ENCODE results near the gene SLC35E1.

The SLC35E1 gene

DNA sequence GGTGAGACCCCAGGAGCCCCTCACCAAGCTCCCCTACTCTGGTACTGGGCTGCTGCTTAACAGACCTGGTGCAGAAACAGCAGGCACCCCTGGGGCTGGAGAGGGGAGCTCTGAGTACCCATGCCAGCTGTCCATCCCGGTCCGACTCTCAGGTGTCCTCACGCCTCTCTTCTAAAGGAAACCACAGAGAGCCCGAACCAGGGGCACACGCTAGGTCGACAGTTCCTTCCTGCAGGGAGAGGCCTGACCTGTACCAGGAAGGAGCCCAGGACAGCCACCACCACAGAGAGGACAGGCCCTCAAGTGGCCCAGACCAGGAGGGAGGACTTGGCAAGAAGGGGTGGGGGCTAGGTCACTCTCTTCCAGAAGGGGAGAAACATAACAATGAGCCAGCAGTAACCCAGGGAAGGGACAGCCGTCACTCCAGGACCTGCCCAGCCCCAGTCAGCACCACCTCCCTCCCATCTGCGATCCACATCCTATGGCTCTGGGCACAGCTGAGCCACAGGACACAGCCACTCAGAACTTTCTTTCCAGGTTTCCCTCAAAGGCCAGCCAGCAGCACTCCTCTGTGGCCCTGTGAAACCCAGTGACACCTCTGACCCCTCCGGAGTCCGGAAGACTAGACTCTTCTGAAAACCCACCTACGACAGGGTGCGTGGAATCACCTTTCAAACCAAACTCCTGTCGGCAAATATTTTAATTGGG lies 13.0 kb upstream of the SLC35E1 start:
- in situ Hi-C loops (cut with MboI; ENCODE audit: low pct_unique_long_range_greater_than_20kb, low sequenced_read_pairs), result no loop called here
- no peak for DNase-seq

- DNase-seq, result peak; percentile 83
- in situ Hi-C loops (cut with MboI; ENCODE audit: low pct_unique_long_range_greater_than_20kb, low sequenced_read_pairs), result no loop called here
These were observed 12.3 kb upstream of the SLC35E1 start for GRCh38 chr19:16584248-16585093.

DNA sequence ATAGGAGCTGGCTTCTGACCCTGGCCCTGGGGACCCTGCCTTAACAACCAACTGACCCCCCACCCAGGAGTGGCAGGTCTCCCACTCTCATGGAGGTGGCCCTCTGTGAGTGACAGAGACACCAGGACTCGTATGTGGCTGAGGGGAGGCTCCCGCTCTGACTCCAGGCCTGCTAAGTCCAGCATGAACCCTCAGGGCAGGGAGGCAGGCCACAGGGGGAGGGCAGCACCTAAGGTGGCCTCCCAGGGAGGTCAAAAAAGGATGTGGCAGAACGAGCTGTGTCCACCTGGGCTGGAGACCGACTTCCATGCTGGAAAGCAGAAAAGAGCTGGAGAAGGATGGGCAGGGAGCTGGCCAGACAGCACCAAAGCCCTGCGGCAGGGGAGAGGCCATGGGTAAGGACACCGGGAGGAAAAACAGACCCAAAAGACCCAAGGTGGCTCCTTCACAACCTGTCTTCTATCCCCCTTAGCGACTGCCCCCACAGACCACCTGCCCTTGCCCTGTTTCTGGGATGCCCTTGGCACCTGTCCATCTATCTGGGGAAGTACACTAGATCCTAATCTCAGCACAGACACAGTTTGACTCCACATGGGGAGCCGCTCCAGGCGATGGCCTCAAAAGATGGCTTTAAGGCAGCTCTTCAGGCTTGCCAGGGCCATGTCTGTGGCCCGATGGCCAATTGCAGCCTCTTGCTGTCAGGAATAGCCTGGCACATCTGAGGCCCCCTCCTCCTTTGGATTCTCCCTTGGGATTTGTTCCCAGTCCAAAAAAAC lies 10.5 kb upstream of the SLC35E1 start:
- in situ Hi-C loops (cut with MboI; ENCODE audit: low pct_unique_long_range_greater_than_20kb, low sequenced_read_pairs), result no loop called here
- no peak for DNase-seq

- no peak for DNase-seq
- in situ Hi-C loops (cut with MboI; ENCODE audit: low pct_unique_long_range_greater_than_20kb, low sequenced_read_pairs), result no loop called here
These were observed 9.7 kb upstream of the SLC35E1 start for GRCh38 chr19:16581971-16582343.

DNA sequence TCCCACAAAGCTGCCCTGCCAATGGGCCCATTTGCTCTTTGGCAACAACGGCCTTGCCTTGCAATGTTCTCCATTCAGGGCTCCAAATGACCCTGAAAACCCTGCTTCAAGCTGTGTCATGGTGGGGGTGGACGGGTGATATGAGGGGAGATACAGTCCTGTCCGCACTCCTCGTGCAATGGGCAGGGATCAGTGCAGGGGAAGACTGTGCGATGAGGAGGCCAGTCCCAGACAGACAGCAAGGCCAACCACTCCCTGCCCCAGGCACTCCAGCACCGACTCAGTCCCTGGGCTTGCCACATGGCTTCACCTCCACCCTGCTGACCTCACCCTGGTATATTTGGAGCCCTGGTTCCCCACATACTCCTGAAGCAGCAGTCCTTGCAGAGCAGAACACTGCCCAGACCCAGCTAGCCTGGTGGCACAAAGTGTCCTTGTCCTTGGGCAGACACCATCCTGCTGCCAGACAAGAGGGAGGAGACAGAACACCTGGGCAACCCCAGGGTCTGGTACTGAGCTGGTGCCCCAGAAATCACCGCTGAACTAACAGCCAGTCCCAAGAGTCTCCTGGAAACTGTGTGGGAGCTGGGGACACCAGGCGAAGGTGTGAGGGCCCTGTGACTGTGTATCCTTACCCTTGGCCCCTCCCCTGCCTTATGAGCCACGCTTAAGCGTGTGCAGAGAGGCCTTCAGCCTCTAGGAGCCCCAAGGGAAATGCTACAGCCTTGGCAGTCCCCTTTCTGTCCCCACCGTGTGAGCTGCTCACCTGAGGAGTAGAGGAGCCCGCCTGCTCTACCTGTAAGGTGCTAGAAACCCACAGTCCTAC lies 9.1 kb upstream of the SLC35E1 start:
- DNase-seq, result no peak
- in situ Hi-C loops (cut with MboI; ENCODE audit: low pct_unique_long_range_greater_than_20kb, low sequenced_read_pairs), result no loop called here

GRCh38 chr19:16579381-16579780 lies 7.2 kb upstream of the SLC35E1 start:
- in situ Hi-C loops (cut with MboI; ENCODE audit: low pct_unique_long_range_greater_than_20kb, low sequenced_read_pairs), result no loop called here
- DNase-seq, result no peak

DNA sequence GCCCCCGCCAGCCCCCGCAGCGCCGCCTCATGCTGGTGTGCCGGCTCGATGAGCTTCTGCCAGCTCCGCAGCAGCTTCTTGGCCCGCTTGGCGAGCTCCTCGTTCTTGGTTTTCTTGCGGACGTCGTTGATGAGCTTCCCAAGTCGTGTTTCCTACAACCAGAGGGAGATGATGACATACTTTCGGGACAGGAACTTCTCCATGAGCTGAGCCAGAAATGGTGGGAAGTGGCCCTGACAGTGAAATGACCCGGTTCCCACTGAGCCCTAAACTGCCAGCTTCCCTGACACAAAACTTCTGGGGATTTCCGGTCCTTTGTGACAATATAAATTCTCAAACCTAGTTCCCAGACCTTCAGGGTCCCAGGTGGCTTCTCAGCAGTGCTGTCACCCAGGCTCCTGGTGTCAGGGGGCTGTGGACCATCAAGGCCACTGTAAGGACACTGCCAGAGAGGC lies 5.3 kb upstream of the SLC35E1 start:
- in situ Hi-C loops (cut with MboI; ENCODE audit: low pct_unique_long_range_greater_than_20kb, low sequenced_read_pairs), result no loop called here
- no peak for DNase-seq

DNA sequence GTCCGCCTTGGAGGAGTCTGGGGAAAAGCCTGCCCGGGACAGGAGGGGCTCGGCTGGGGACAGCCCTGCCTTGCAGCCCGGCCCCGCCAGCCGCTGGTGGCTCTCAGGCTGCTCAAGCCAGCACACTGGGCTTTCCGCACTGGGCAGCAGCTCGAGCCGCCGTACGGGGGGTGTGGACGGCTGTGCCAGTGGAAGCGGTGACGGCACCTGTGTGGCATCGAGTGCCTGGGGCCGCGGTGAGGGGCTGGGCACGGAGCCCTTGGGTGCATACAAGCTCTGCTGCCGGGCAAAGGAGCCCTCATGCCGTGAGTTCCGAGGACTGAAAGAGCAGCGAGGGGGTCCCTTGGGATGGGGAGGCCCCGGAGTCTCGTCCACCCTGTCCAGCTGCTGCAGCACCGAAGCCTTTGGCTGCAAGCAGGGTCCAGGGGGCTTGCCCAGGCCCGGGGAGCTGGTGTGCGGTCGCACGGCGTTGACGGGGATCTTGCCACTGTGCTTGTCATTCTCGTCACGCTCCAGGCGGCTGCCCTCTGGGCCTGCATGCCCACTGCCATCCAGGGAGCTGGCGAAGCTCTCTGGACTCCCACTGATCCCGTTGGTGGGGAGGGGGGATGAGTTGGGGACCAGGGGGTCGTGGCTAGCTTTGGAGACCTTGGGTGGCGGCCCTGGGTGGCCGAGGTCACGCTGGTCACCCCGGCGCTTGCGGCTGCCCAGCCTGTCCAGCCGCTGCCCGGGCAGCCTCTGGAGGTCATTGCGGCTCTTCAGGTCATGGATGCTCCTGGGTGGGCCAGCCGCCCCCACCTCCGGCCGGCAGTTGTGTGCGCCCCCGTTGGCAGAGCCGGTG lies 4.7 kb upstream of the SLC35E1 start:
- in situ Hi-C loops (cut with MboI; ENCODE audit: low pct_unique_long_range_greater_than_20kb, low sequenced_read_pairs), result no loop called here
- DNase-seq, result no peak

GRCh38 chr19:16575861-16576689 lies 3.9 kb upstream of the SLC35E1 start:
- in situ Hi-C loops (cut with MboI; ENCODE audit: low pct_unique_long_range_greater_than_20kb, low sequenced_read_pairs), result no loop called here

DNA sequence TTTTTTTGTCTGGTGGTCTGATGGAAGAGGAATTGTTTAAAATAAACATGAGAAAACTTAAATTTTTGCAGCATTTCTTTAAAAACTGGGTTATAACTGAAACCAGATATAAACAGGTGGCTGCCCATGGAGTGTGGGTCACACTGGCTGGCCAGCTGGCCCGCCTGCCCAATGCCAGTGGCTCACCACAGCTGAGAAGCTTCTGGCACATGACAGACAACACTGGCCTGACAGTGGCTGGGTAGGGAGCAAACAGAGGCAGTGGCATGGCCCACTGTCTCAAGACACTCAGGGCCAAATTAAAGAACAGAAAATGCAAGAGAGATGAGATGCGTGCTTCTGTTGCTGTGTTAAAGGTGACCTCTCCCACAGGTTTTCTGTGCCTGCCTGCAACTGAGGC lies 3.1 kb upstream of the SLC35E1 start:
- in situ Hi-C loops (cut with MboI; ENCODE audit: low pct_unique_long_range_greater_than_20kb, low sequenced_read_pairs), result no loop called here
- no peak for DNase-seq

More at GRCh38 chr19:16575861-16576689, 3.9 kb upstream of the SLC35E1 start:
- DNase-seq, result no peak

GRCh38 chr19:16573925-16574324 lies 1.7 kb upstream of the SLC35E1 start:
- in situ Hi-C loops (cut with MboI; ENCODE audit: low pct_unique_long_range_greater_than_20kb, low sequenced_read_pairs), result no loop called here
- no peak for DNase-seq

DNA sequence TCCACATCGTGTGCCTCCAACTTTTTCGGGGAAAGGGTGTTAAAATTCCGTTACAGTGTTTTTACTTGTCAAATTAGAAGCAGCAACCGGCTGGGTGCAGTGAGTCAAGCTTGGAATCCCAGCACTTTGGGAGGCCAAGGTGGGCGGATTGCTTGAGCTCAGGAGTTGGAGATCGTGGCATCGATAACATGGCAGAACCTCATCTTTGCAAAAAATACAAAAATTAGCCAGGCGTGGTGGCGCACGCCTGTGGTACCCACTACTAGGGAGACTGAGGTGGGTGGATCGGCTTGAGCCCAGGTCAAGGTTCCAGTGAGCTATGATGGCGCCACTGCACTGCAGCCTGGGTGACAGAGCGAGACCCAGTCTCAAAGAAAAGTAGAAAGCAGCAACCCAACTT lies 1.1 kb upstream of the SLC35E1 start:
- DNase-seq, result no peak
- in situ Hi-C loops (cut with MboI; ENCODE audit: low pct_unique_long_range_greater_than_20kb, low sequenced_read_pairs), result no loop called here

- in situ Hi-C loops (cut with MboI; ENCODE audit: low pct_unique_long_range_greater_than_20kb, low sequenced_read_pairs), result no loop called here
- DNase-seq, result no peak
These were observed 338 bp downstream of the SLC35E1 start for GRCh38 chr19:16571822-16572331.

GRCh38 chr19:16571283-16571682 lies 932 bp downstream of the SLC35E1 start:
- in situ Hi-C loops (cut with MboI; ENCODE audit: low pct_unique_long_range_greater_than_20kb, low sequenced_read_pairs), result no loop called here

GRCh38 chr19:16569609-16570320 lies 2.5 kb downstream of the SLC35E1 start:
- DNase-seq, result no peak
- in situ Hi-C loops (cut with MboI; ENCODE audit: low pct_unique_long_range_greater_than_20kb, low sequenced_read_pairs), result no loop called here

More at GRCh38 chr19:16571283-16571682, 932 bp downstream of the SLC35E1 start:
- DNase-seq, result peak; percentile 75

DNA sequence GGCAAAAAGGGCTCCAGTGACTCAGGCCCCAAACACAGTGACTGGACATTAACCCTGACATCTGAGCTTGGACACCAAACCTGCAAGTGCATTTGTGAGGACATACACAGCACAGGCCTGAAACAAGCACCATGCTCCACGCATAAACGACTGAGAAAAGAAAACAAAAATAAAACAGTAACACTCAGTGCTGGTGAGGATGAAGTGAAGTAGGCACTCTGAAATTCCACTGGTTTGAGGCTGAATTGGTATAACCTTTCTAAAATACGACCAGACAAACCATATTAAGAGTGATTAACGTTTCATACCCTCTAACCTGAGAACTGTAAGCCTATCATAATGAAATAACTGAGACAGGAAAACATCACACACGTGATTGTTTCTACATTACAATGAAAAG lies 5.5 kb downstream of the SLC35E1 start:
- in situ Hi-C loops (cut with MboI; ENCODE audit: low pct_unique_long_range_greater_than_20kb, low sequenced_read_pairs), result no loop called here
- no peak for DNase-seq

- in situ Hi-C loops (cut with MboI; ENCODE audit: low pct_unique_long_range_greater_than_20kb, low sequenced_read_pairs), result no loop called here
- peak; percentile 55 for DNase-seq
These were observed 6.1 kb downstream of the SLC35E1 start for GRCh38 chr19:16566161-16566560.

Data from KBM-7 (cell line).